ENCODE results near the gene TNP1. TPM values are rescaled to one million over a fixed set of nuclear protein-coding genes. Genes with fewer than 3 reads are reported as not detected.

Gene TNP1
- total RNA-seq, 1 experiment from 2014 or later, result not detected

Other genes with a start within 250 kb of the TNP1 start
- gene IGFBP2, start 226.6 kb downstream of the TNP1 start, total RNA-seq (2014; rRNA removed; shearing (Covaris generic)), result 134 and 159 TPM in 2 replicates
- 0.24 TPM in 1 of 2 replicates, not detected in the other for gene IGFBP5, start 164.5 kb downstream of the TNP1 start, total RNA-seq (2014; rRNA removed; shearing (Covaris generic))

All from G401 (cell line).